Measurements from ENCODE around the gene SMAP1. TPM values are rescaled to one million over a fixed set of nuclear protein-coding genes. Genes with fewer than 3 reads are reported as not detected.

SMAP1 gene
- total RNA-seq, 2 donors from 2014 or later: 26.0 to 30.3 TPM

- 88% methylated on average over 12 of the region's 12 CpGs for WGBS
- Histone ChIP-seq H3K27me3 (replicated peaks; ENCODE audit: insufficient read depth) (no peaks in the 10 kb centered on the region), H3K36me3 (no peaks in the 10 kb centered on the region), H3K27ac (no peak overlapping the region), H3K9me3 (no peaks in the 10 kb centered on the region), H3K4me3 (no peak overlapping the region), H3K4me1 (replicated peaks) (no peaks in the 10 kb centered on the region)
- TF ChIP-seq POLR2A (IDR thresholded peaks at IDR 0.05): no peak
- TF ChIP-seq POLR2AphosphoS5 (IDR thresholded peaks at IDR 0.05): no peak
- TF ChIP-seq, protein P1, sequence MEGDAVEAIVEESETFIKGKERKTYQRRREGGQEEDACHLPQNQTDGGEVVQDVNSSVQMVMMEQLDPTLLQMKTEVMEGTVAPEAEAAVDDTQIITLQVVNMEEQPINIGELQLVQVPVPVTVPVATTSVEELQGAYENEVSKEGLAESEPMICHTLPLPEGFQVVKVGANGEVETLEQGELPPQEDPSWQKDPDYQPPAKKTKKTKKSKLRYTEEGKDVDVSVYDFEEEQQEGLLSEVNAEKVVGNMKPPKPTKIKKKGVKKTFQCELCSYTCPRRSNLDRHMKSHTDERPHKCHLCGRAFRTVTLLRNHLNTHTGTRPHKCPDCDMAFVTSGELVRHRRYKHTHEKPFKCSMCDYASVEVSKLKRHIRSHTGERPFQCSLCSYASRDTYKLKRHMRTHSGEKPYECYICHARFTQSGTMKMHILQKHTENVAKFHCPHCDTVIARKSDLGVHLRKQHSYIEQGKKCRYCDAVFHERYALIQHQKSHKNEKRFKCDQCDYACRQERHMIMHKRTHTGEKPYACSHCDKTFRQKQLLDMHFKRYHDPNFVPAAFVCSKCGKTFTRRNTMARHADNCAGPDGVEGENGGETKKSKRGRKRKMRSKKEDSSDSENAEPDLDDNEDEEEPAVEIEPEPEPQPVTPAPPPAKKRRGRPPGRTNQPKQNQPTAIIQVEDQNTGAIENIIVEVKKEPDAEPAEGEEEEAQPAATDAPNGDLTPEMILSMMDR (IDR thresholded peaks at IDR 0.05): no peak
- intact Hi-C loops (cut with DNase I): no loop called here
- DNase-seq (ENCODE audit: low spot score): no peak
Observed at GRCh38 chr6:70894001-70894400, 226.3 kb downstream of the SMAP1 start.

DNA sequence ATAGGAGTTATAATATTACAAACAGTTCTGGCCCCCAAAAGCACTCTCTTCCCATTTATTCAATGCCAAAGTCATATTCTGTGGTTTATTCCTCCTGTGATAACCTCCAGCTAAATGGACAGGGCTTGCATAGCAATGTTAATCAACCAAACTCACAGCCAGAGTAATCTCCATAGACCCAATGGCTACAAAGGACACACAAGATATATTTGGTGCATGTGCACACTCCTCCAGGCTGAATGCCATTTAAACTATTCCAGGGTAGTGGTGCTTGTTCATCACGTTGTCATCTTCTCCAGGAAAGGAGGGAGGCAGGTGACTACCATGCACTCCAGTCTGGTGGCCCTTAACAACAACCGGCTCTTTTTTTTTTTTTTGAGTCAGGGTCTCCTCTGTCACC is 232.4 kb downstream of the SMAP1 start:
- intact Hi-C loops (cut with DNase I): no loop called here

DNA sequence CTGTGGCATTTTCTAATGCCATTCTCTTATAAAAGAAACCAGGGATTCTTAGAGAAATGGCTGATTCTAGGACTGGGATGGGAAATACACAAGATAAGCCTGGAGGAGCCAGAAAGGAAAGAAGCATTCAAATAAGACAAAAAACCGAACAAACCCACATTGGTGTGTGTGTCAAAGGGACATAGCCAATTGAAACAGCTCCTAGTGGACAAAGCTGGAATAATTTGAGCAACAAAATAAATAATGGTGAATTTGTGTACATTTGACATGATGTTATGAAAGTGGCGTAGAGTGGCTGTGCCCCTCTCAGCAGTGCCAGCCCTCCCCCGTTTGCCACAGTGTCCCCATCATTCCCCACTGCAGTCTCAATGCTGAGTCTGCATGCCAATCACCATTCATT is 233.6 kb downstream of the SMAP1 start:
- WGBS: 75% methylated on average over 3 of the region's 3 CpGs
- Histone ChIP-seq H3K27me3 (replicated peaks; ENCODE audit: insufficient read depth) (no peaks in the 10 kb centered on the region), H3K9me3 (no peaks in the 10 kb centered on the region), H3K27ac (no peak overlapping the region), H3K4me3 (no peak overlapping the region), H3K36me3 (no peaks in the 10 kb centered on the region), H3K4me1 (replicated peaks) (no peaks in the 10 kb centered on the region)
- DNase-seq (ENCODE audit: low spot score): no peak
- no peak for TF ChIP-seq POLR2AphosphoS5 (IDR thresholded peaks at IDR 0.05)
- TF ChIP-seq POLR2A (IDR thresholded peaks at IDR 0.05): no peak
- TF ChIP-seq, protein P1 (IDR thresholded peaks at IDR 0.05): no peak
- intact Hi-C loops (cut with DNase I): no loop called here

More for the DNA sequence above, 232.4 kb downstream of the SMAP1 start:
- Histone ChIP-seq H3K27me3 (replicated peaks; ENCODE audit: insufficient read depth) (no peaks in the 10 kb centered on the region), H3K36me3 (no peaks in the 10 kb centered on the region), H3K4me3 (no peak overlapping the region), H3K4me1 (replicated peaks) (no peaks in the 10 kb centered on the region), H3K27ac (no peak overlapping the region), H3K9me3 (no peaks in the 10 kb centered on the region)
- DNase-seq (ENCODE audit: low spot score): no peak
- 71% methylated on average over 2 of the region's 2 CpGs for WGBS
- TF ChIP-seq POLR2A (IDR thresholded peaks at IDR 0.05) (no peak), POLR2AphosphoS5 (IDR thresholded peaks at IDR 0.05) (no peak)
- TF ChIP-seq, protein P1 (IDR thresholded peaks at IDR 0.05): no peak

- TF ChIP-seq, protein P1 (IDR thresholded peaks at IDR 0.05): no peak
- TF ChIP-seq POLR2AphosphoS5 (IDR thresholded peaks at IDR 0.05) (no peak), POLR2A (IDR thresholded peaks at IDR 0.05) (no peak)
- intact Hi-C loops (cut with DNase I): no loop called here
- Histone ChIP-seq H3K4me1 (replicated peaks) (no peaks in the 10 kb centered on the region), H3K27me3 (replicated peaks; ENCODE audit: insufficient read depth) (no peaks in the 10 kb centered on the region), H3K4me3 (no peak overlapping the region), H3K36me3 (no peaks in the 10 kb centered on the region), H3K9me3 (no peaks in the 10 kb centered on the region), H3K27ac (no peak overlapping the region)
- 91% methylated on average over 2 of the region's 2 CpGs for WGBS
- no peak for DNase-seq (ENCODE audit: low spot score)
Observed at GRCh38 chr6:70903665-70904452, 236.2 kb downstream of the SMAP1 start.

GRCh38 chr6:70905742-70906141 is 238.1 kb downstream of the SMAP1 start:
- no peaks in the 10 kb centered on the region for H3K27me3 ChIP-seq (replicated peaks; ENCODE audit: insufficient read depth)
- H3K36me3 ChIP-seq: no peaks in the 10 kb centered on the region
- intact Hi-C loops (cut with DNase I): no loop called here
- no peak overlapping the region for H3K4me3 ChIP-seq
- no peaks in the 10 kb centered on the region for H3K4me1 ChIP-seq (replicated peaks)
- no peak overlapping the region for H3K27ac ChIP-seq
- H3K9me3 ChIP-seq: no peaks in the 10 kb centered on the region
- 71% methylated on average over 1 of the region's 1 CpG for WGBS
- DNase-seq (ENCODE audit: low spot score): no peak
- TF ChIP-seq, protein P1 (IDR thresholded peaks at IDR 0.05): no peak
- TF ChIP-seq POLR2A (IDR thresholded peaks at IDR 0.05) (no peak), POLR2AphosphoS5 (IDR thresholded peaks at IDR 0.05) (no peak)

All from prostate gland (tissue), 2 donors.